IMR-90 (cell line): ENCODE data around the gene SPECC1L. TPM values are rescaled to one million over a fixed set of nuclear protein-coding genes. Genes with fewer than 3 reads are reported as not detected.

ENCODE experiments used
- ATAC-seq: fragments of 200-7000 bp; cut with Tn5 transposase; 2 replicates; pipeline ENCODE4 v1.9.1; 2020; ENCODE audit warnings: low read depth, mild to moderate bottlenecking, moderate library complexity
- BruUV-seq: library from RNA; stranded (reverse); fragments of 400-500 nt; replicated peaks from 2 replicates; lab custom pipeline; 2021; lab: Mats Ljungman, UMichigan
- CTCF ChIA-PET: fragments of 300-600 bp; formaldehyde crosslinking; extraction: SDS; loops from one replicate; lab custom pipeline; 2021; ENCODE audit warnings: antibody characterized with exemption; lab: Yijun Ruan, JAX
- POLR2A ChIA-PET: fragments of 300-600 bp; sonication (Branson Sonifier 250); formaldehyde crosslinking; loops from one replicate; lab custom pipeline; 2022; ENCODE audit warnings: antibody characterized with exemption; ENCODE audit not compliant: unreplicated experiment; lab: Charles Lee
- DNase-seq: peaks from one replicate; pipeline ENCODE4 v3.0.0; 2013
- H2AFZ ChIP-seq: replicated peaks from 2 replicates; pipeline ENCODE3; 2013; ENCODE audit warnings: low read length, mild to moderate bottlenecking; ENCODE audit not compliant: poor library complexity
- H2AK5ac ChIP-seq: 2 replicates; pipeline ENCODE4 v1.6.1; 2013; ENCODE audit warnings: low read depth, low read length, inconsistent platforms
- H2AK9ac ChIP-seq: replicated peaks from 2 replicates; pipeline ENCODE3; 2013; ENCODE audit warnings: mild to moderate bottlenecking, low read depth, low read length, moderate library complexity; ENCODE audit not compliant: poor library complexity
- H2BK120ac ChIP-seq: 2 replicates; pipeline ENCODE4 v1.6.1; 2013; ENCODE audit warnings: low read depth, low read length, inconsistent platforms
- H2BK15ac ChIP-seq: 3 replicates; pipeline ENCODE4 v1.6.1; 2013; ENCODE audit warnings: low read depth, low read length, inconsistent platforms
- H2BK20ac ChIP-seq: 2 replicates; pipeline ENCODE4 v1.6.1; 2013; ENCODE audit warnings: low read depth, mild to moderate bottlenecking, inconsistent platforms, low read length, moderate library complexity
- H2BK5ac ChIP-seq: 2 replicates; pipeline ENCODE4 v1.6.1; 2013; ENCODE audit warnings: mild to moderate bottlenecking, low read depth, low read length, inconsistent platforms; ENCODE audit not compliant: poor library complexity, severe bottlenecking
- H3K14ac ChIP-seq: replicated peaks from 2 replicates; pipeline ENCODE4 v1.6.1; 2013; ENCODE audit warnings: low read depth, low read length, inconsistent platforms
- H3K18ac ChIP-seq: 2 replicates; pipeline ENCODE4 v1.6.1; 2013; ENCODE audit warnings: low read depth, low read length, control low read depth
- H3K23ac ChIP-seq: 2 replicates; pipeline ENCODE4 v1.6.1; 2013; ENCODE audit warnings: low read depth, low read length, inconsistent platforms
- H3K27ac ChIP-seq: 2 replicates; pipeline ENCODE4 v1.5.1; 2013; ENCODE audit warnings: mild to moderate bottlenecking, control low read depth, low read length; ENCODE audit not compliant: insufficient read depth
- H3K27me3 ChIP-seq: 2 replicates; pipeline ENCODE4 v1.6.1; 2013; ENCODE audit warnings: low read length; ENCODE audit not compliant: control insufficient read depth, insufficient read depth
- H3K36me3 ChIP-seq: 2 replicates; pipeline ENCODE4 v1.6.1; 2013; ENCODE audit warnings: low read length, mixed read lengths; ENCODE audit not compliant: control insufficient read depth, insufficient read depth
- H3K4ac ChIP-seq: 2 replicates; pipeline ENCODE4 v1.6.1; 2013; ENCODE audit warnings: low read depth, low read length, inconsistent platforms
- H3K4me1 ChIP-seq: 2 replicates; pipeline ENCODE4 v1.6.1; 2013; ENCODE audit warnings: low read length, mixed read lengths; ENCODE audit not compliant: control insufficient read depth, insufficient read depth
- H3K4me2 ChIP-seq: 2 replicates; pipeline ENCODE4 v1.6.1; 2013; ENCODE audit warnings: low read depth, mild to moderate bottlenecking, control low read depth, low read length, moderate library complexity
- H3K4me3 ChIP-seq: 2 replicates; pipeline ENCODE4 v1.5.1; 2013; ENCODE audit warnings: low read depth, mild to moderate bottlenecking, control low read depth, low read length, moderate library complexity; ENCODE audit not compliant: insufficient read depth
- H3K56ac ChIP-seq: 2 replicates; pipeline ENCODE4 v1.6.1; 2013; ENCODE audit warnings: low read length, inconsistent platforms; ENCODE audit not compliant: insufficient read depth; ENCODE audit errors: extremely low read depth
- H3K79me1 ChIP-seq, 2 experiments: 2 replicates each; pipeline ENCODE4 v1.6.1; 2013; ENCODE audit warnings: low read length in 2 of 2, inconsistent platforms in 1 of 2, low read depth in 1 of 2
- H3K9ac ChIP-seq: 2 replicates; pipeline ENCODE4 v1.6.1; 2013; ENCODE audit warnings: low read depth, low read length, control low read depth
- H3K9me1 ChIP-seq: 2 replicates; pipeline ENCODE4 v1.6.1; 2013; ENCODE audit warnings: low read length, inconsistent platforms; ENCODE audit not compliant: insufficient read depth
- H3K9me3 ChIP-seq: 2 replicates; pipeline ENCODE4 v1.6.1; 2013; ENCODE audit warnings: low read length; ENCODE audit not compliant: control insufficient read depth, insufficient read depth
- H4K20me1 ChIP-seq: 2 replicates; pipeline ENCODE4 v1.6.1; 2013; ENCODE audit warnings: low read length, inconsistent platforms; ENCODE audit not compliant: insufficient read depth
- H4K5ac ChIP-seq: 2 replicates; pipeline ENCODE4 v1.6.1; 2013; ENCODE audit warnings: mild to moderate bottlenecking, low read depth, low read length, control low read depth
- H4K8ac ChIP-seq, 2 experiments: 2 replicates each; pipeline ENCODE4 v1.6.1; 2013; ENCODE audit warnings: low read depth in 2 of 2, low read length in 2 of 2, control low read depth in 1 of 2, inconsistent platforms in 1 of 2
- H4K91ac ChIP-seq: 2 replicates; pipeline ENCODE4 v1.6.1; 2013; ENCODE audit warnings: low read depth, low read length, inconsistent platforms; ENCODE audit not compliant: insufficient read depth
- BHLHE40 ChIP-seq: fragments of 150-350 bp; IDR thresholded peaks from 2 replicates; pipeline ENCODE4 v1.6.1; 2016; ENCODE audit warnings: mild to moderate bottlenecking, low read depth, low read length
- CHD1 ChIP-seq: IDR thresholded peaks from 2 replicates; pipeline ENCODE4 v1.6.1; 2012; ENCODE audit warnings: low read depth, low read length, improper control_type of control experiment
- ELK1 ChIP-seq: fragments of 150-350 bp; IDR thresholded peaks from 2 replicates; pipeline ENCODE4 v1.6.1; 2016; ENCODE audit warnings: low read depth, mild to moderate bottlenecking, low read length, moderate library complexity, borderline replicate concordance
- MAFK ChIP-seq: IDR thresholded peaks from 2 replicates; pipeline ENCODE4 v1.6.1; 2012; ENCODE audit warnings: low read depth, low read length, improper control_type of control experiment
- RCOR1 ChIP-seq: IDR thresholded peaks from 2 replicates; pipeline ENCODE4 v1.6.1; 2012; ENCODE audit warnings: mild to moderate bottlenecking, low read length, improper control_type of control experiment; ENCODE audit not compliant: insufficient replicate concordance
- RFX5 ChIP-seq: IDR thresholded peaks from 2 replicates; pipeline ENCODE4 v1.8.0; 2012; ENCODE audit warnings: low read depth, mild to moderate bottlenecking, low read length, moderate library complexity
- WGBS, 2 experiments: methylation state at CpG; one replicate each; pipeline versions ENCODE4 v1.1.5 to v1.1.7; 2013; ENCODE audit warnings: missing lambda C conversion rate in 2 of 2; ENCODE audit not compliant: insufficient read length in 1 of 2; ENCODE audit errors: extremely low coverage in 2 of 2; 5-methylcytosine and 5-hydroxymethylcytosine counted together
- dilution Hi-C: fragments of 300-500 bp; cut with HindIII; formaldehyde crosslinking; loops from one replicate; pipeline ENCODE4 v1.14.3; 2018; ENCODE audit warnings: low sequenced_read_pairs; ENCODE audit not compliant: unreplicated experiment
- in situ Hi-C: fragments of 300-500 bp; cut with MboI; formaldehyde crosslinking; loops from 3 replicates; pipeline ENCODE4 v1.14.3; 2019; ENCODE audit warnings: low sequenced_read_pairs, inconsistent platforms, mixed read lengths
- intact Hi-C: fragments of 100-400 bp; cut with micrococcal nuclease; formaldehyde crosslinking; loops from 2 replicates; pipeline ENCODE4 v1.10.0; 2022
- polyA plus RNA-seq, 3 experiments: library from polyadenylated mRNA; depleted of rRNA; stranded (reverse); fragments of >200 nt; gene quantifications; 2 replicates each; pipeline ENCODE4 v1.2.3, GENCODE V29; 2012; ENCODE audit warnings: low replicate concordance in 1 of 3
- total RNA-seq: library from RNA; depleted of rRNA; stranded (reverse); fragments of >200 nt; gene quantifications from 2 replicates; pipeline ENCODE4 v1.2.3, GENCODE V29; 2012

Gene SPECC1L
- total and polyA plus RNA-seq, 2 of the 4 experiments (the other 2 are of a cell fraction): 18.7 to 44.1 TPM

- ATAC-seq: peak; percentile 46
- POLR2A ChIA-PET: no interaction called here
Measured at GRCh38 chr22:24331468-24332440, 61.1 kb downstream of the SPECC1L start.

More at GRCh38 chr22:24331468-24332440, 61.1 kb downstream of the SPECC1L start:
- Histone ChIP-seq H3K36me3 (peaks cover 28% of the 10 kb centered on the region), H3K56ac (no peak overlapping the region), H3K4me1 (peaks cover 7% of the 10 kb centered on the region), H3K4ac (no peak overlapping the region), H3K9me3 (no peaks in the 10 kb centered on the region), H2AK9ac (no peak overlapping the region), H3K23ac (no peak overlapping the region; the same call in 1 of the 2 replicates), H4K20me1 (peaks cover 16% of the 10 kb centered on the region), H2BK5ac (peak overlapping the region; percentile 55), H3K9ac (no peak overlapping the region), H2BK15ac (no peak overlapping the region), H2BK120ac (no peak overlapping the region), H3K79me1 (peaks cover 21 to 41% of the 10 kb centered on the region in 2 experiments), H3K4me3 (no peak overlapping the region), H3K18ac (no peak overlapping the region), H3K14ac (peak overlapping the region; percentile 43; the same call in 1 of the 2 replicates), H3K27me3 (no peaks in the 10 kb centered on the region), H4K91ac (no peak overlapping the region), H2AFZ (no peak overlapping the region), H2AK5ac (no peak overlapping the region), H2BK20ac (no peak overlapping the region), H4K5ac (no peak overlapping the region), H4K8ac (0 out of 4 replicates have a peak overlapping the region, but pooled peaks of 1 of the 2 experiments have one; percentile 30), H3K27ac (no peak overlapping the region), H3K4me2 (peak overlapping the region; percentile 23; the same call in 1 of the 2 replicates), H3K9me1 (peaks cover 9% of the 10 kb centered on the region; the same call in 1 of the 2 replicates)
- no peak for TF ChIP-seq RFX5
- no peak for TF ChIP-seq BHLHE40
- no peak for TF ChIP-seq MAFK
- no peak for TF ChIP-seq ELK1
- no peak for TF ChIP-seq RCOR1
- no peak for TF ChIP-seq CHD1
- intact Hi-C loops (no loop called here), dilution Hi-C loops (no loop called here), in situ Hi-C loops (no loop called here)
- 20% methylated on average over 1 of the region's 3 CpGs; no CpG with 5 or more reads in 1 of the 2 experiments for WGBS, 2 experiments
- no TSS peak for BruUV-seq
- peak; percentile 44 for DNase-seq
- CTCF ChIA-PET: interaction anchor here (0.6 to 1.5 kb wide), 2 partner anchors 172 to 201 kb away, joined by 3 to 4 read pairs; no protein-coding TSS in a partner anchor
